Activated B cell treated with CpG ODN at 0.5 μM for 24 hours (primary cell): ENCODE results near the gene SERGEF. TPM values are rescaled to one million over a fixed set of nuclear protein-coding genes. Genes with fewer than 3 reads are reported as not detected.

Source experiments
- ATAC-seq: fragments of 200-7000 bp; cut with Tn5 transposase; one replicate; pipeline ENCODE4 v1.10.0; 2021; ENCODE audit warnings: low read depth, mild to moderate bottlenecking, moderate library complexity
- CTCF ChIA-PET: fragments of 350-600 bp; sonication (Branson Sonifier 250); formaldehyde crosslinking; loops from one replicate; lab custom pipeline; 2021; ENCODE audit warnings: antibody characterized with exemption; lab: Charles Lee
- POLR2A ChIA-PET: fragments of 350-600 bp; sonication (Branson Sonifier 250); formaldehyde crosslinking; loops from one replicate; lab custom pipeline; 2021; ENCODE audit warnings: antibody characterized with exemption; lab: Charles Lee
- DNase-seq: peaks from one replicate; pipeline ENCODE4 v3.0.0; 2022
- H3K27ac Mint-ChIP-seq: one replicate; pipeline ENCODE4 v1.8.0; 2020; ENCODE audit warnings: mixed read lengths
- H3K27me3 Mint-ChIP-seq: one replicate; pipeline ENCODE4 v1.8.0; 2021; ENCODE audit warnings: mixed read lengths
- H3K36me3 Mint-ChIP-seq: one replicate; pipeline ENCODE4 v1.8.0; 2021; ENCODE audit warnings: low read depth, mixed read lengths
- H3K4me1 Mint-ChIP-seq: one replicate; pipeline ENCODE4 v1.8.0; 2021; ENCODE audit warnings: mixed read lengths
- H3K4me3 Mint-ChIP-seq: one replicate; pipeline ENCODE4 v1.8.0; 2020; ENCODE audit warnings: mild to moderate bottlenecking, mixed read lengths
- H3K9me3 Mint-ChIP-seq: one replicate; pipeline ENCODE4 v1.8.0; 2020; ENCODE audit warnings: mixed read lengths
- CTCF ChIP-seq: fragments of 200-600 bp; IDR thresholded peaks from one replicate; pipeline ENCODE4 v1.8.0; 2022; ENCODE audit warnings: antibody characterized with exemption, mild to moderate bottlenecking
- intact Hi-C: fragments of 100-400 bp; cut with micrococcal nuclease; formaldehyde crosslinking; loops from one replicate; pipeline ENCODE4 v1.15.1; 2024
- total RNA-seq: library from RNA; stranded (reverse); gene quantifications from 2 replicates; pipeline ENCODE4 v1.2.3, GENCODE V29; 2022

The SERGEF gene
- total RNA-seq, 1 donor from 2014 or later, result 38.4 TPM

GRCh38 chr11:17777738-17778091 is 235.1 kb downstream of the SERGEF start:
- no peaks in the 10 kb centered on the region for H3K27me3 Mint-ChIP-seq
- ChIA-PET POLR2A (no interaction called here), CTCF (no interaction called here)
- no peak overlapping the region for H3K4me3 Mint-ChIP-seq
- TF ChIP-seq CTCF, result no peak
- H3K27ac Mint-ChIP-seq, result no peak overlapping the region
- DNase-seq, result no peak
- ATAC-seq, result no peak
- H3K9me3 Mint-ChIP-seq, result no peaks in the 10 kb centered on the region
- no peaks in the 10 kb centered on the region for H3K4me1 Mint-ChIP-seq
- intact Hi-C loops, result no loop called here
- H3K36me3 Mint-ChIP-seq, result no peaks in the 10 kb centered on the region

GRCh38 chr11:17777086-17777737 is 235.6 kb downstream of the SERGEF start:
- intact Hi-C loops, result no loop called here
- Mint-ChIP-seq H3K36me3 (no peaks in the 10 kb centered on the region), H3K27me3 (no peaks in the 10 kb centered on the region), H3K4me1 (no peaks in the 10 kb centered on the region), H3K27ac (no peak overlapping the region), H3K4me3 (no peak overlapping the region), H3K9me3 (no peaks in the 10 kb centered on the region)
- DNase-seq (no peak), ATAC-seq (no peak)
- no peak for TF ChIP-seq CTCF
- ChIA-PET POLR2A (no interaction called here), CTCF (no interaction called here)

GRCh38 chr11:17776212-17776875 is 236.5 kb downstream of the SERGEF start:
- POLR2A ChIA-PET, result no interaction called here
- Mint-ChIP-seq H3K27ac (no peak overlapping the region), H3K4me3 (no peak overlapping the region), H3K9me3 (no peaks in the 10 kb centered on the region), H3K36me3 (no peaks in the 10 kb centered on the region), H3K27me3 (no peaks in the 10 kb centered on the region), H3K4me1 (no peaks in the 10 kb centered on the region)
- CTCF ChIA-PET, result no interaction called here
- TF ChIP-seq CTCF, result no peak
- intact Hi-C loops, result no loop called here
- no peak for DNase-seq
- no peak for ATAC-seq

- intact Hi-C loops, result no loop called here
- no peaks in the 10 kb centered on the region for H3K4me1 Mint-ChIP-seq
- no peaks in the 10 kb centered on the region for H3K9me3 Mint-ChIP-seq
- ATAC-seq (no peak), DNase-seq (no peak)
- H3K36me3 Mint-ChIP-seq, result no peaks in the 10 kb centered on the region
- no peak for TF ChIP-seq CTCF
- POLR2A ChIA-PET, result no interaction called here
- no peak overlapping the region for H3K4me3 Mint-ChIP-seq
- no peak overlapping the region for H3K27ac Mint-ChIP-seq
- CTCF ChIA-PET, result no interaction called here
- H3K27me3 Mint-ChIP-seq, result no peaks in the 10 kb centered on the region
Measured at GRCh38 chr11:17775507-17776211, 237.2 kb downstream of the SERGEF start.

GRCh38 chr11:17775035-17775348 is 237.9 kb downstream of the SERGEF start:
- intact Hi-C loops, result no loop called here
- no peak overlapping the region for H3K4me3 Mint-ChIP-seq
- no peaks in the 10 kb centered on the region for H3K4me1 Mint-ChIP-seq
- CTCF ChIA-PET, result no interaction called here
- no peaks in the 10 kb centered on the region for H3K27me3 Mint-ChIP-seq
- TF ChIP-seq CTCF, result no peak
- DNase-seq (no peak), ATAC-seq (no peak)
- H3K27ac Mint-ChIP-seq, result no peak overlapping the region
- H3K9me3 Mint-ChIP-seq, result no peaks in the 10 kb centered on the region
- no peaks in the 10 kb centered on the region for H3K36me3 Mint-ChIP-seq
- POLR2A ChIA-PET, result no interaction called here
